HG02610 (cell line): ENCODE results near the gene STOML2.
A peak's percentile ranks its signal among the peaks of the same experiment; 100 is the strongest.

ENCODE experiments used
- ATAC-seq: cut with Tn5 transposase; IDR thresholded peaks from one replicate; pipeline ENCODE4 v1.9.1; 2021; ENCODE audit warnings: mild to moderate bottlenecking, moderate library complexity; ENCODE audit not compliant: unreplicated experiment

Gene STOML2

DNA sequence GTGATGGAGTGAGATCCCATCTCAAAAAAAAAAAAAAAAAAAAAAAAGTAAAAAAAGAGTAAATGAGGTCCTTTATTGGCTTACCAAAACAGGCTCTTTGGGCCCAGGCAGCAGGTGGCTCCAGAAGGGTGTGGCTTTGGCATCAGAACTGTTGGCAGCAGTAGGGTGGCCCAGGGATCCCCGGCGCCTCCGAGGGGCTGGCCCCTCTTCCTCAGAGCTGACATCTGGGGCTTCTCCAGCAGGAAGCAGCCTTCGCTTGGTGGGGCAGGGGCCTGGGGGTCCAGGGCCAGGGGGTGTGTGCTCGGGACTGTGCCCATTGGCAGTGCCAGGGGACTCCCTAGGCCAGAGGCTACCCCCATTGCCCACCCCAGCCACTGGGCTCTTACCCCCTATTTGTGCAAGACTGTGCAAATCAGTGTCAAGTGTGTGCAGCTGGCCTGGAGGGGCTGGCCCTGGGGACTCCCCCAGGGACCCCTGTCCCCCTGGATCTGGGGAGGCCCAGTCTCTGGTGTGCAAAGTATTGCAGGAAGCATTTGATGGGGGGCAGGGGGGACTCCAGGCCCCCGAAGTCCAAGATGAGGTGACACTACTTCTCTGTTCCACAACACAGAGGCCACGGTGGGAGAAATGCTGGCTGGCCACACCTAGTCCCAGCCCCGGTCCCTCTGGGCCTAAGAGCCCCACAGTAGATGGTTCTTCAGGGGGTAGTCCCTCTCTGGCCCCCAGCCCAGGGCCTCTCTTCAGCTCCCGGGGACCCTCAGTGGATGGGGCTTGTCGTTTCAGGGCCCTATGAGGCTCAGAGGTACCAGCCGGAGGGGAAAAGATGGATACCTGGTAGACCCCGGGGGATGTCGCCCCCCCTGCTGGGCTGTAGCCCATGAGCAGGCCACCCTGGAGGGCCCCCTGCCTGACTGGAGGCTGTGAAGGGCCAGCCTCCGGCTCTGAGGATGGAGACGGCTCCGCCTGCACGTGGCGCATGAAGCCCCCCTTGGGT lies 4.7 kb upstream of the STOML2 start:
- ATAC-seq = no peak

GRCh38 chr9:35106343-35106730 lies 3.4 kb upstream of the STOML2 start:
- no peak for ATAC-seq

- no peak for ATAC-seq
These were observed 2.8 kb upstream of the STOML2 start for GRCh38 chr9:35105571-35106342.

- no peak for ATAC-seq
These were observed 2.2 kb upstream of the STOML2 start for GRCh38 chr9:35105126-35105525.

DNA sequence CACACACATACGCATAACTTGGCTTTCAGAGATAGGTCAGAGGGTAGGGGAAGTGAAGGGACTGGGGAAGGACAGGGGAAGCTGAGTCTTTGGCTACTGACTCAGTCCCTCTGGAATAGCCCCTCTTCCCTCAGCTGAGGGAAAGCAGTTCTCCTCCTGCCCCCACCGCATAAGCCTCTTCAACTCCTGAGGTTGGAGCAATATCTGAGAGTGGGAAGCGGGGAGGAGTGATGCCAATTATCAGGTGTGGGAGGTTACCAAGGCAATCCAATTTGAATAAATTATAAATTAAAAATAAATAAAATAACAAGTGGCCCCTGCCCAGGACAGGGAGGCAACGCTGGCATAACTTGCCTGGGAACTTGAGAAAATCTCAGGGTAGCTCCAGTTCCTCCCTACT lies 1.7 kb upstream of the STOML2 start:
- ATAC-seq = no peak

- no peak for ATAC-seq
These were observed 795 bp upstream of the STOML2 start for GRCh38 chr9:35103660-35104191.

DNA sequence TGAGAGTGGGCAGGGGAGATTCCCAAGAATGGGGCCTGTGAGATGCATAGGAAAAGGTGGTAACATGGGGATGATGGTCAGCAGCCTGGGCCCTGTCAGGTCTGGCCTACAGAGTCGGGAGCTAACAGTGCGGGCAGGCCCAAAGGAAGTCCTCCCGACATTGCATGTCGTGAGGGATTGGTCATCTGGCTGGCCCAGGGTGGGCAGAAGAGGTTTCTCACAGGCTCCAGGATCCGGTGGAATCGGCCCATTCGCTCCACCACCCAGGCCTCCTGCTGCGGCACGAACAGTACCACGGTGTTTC lies 514 bp downstream of the STOML2 start:
- ATAC-seq = no peak

- no peak for ATAC-seq
These were observed 5.4 kb downstream of the STOML2 start for GRCh38 chr9:35097573-35097972.

DNA sequence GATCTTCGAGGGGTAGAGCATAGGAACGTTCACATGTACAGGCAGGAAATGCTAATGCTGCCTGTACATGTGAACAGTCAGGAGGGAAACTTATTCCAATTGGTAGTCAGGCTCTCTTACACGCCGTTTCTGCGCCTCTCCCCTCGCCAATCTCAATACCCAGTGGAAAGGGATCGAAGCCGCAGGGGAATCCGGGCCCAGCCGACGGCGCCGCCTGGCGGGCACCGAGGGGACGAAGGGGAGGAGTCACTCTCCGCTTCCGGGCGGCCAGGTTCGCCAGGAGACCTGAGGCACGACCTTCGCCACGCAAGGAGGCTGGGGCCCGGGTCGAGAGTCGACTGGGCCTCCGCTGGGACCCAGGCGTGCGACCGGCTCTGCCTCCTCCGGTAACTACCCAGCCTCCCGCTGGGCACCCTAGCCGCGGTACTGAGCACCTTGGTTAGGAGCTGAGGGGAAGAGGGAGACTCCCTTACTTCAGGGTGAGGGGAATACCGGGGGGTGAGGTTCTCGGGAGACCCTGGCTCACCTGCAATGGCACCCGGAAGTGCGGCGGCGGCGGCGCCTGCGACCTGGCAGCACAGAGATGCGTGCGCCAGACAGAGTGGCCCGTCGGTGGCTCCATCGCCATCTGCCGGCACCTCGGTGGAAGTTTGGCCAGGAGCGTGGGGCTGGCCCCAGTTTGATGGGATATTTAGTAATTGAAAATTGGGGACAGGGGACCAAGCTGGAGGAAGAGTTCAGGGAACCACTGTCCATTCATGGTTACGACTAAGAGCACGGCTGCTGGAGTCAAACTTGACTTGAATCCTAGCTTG lies 6.7 kb downstream of the STOML2 start, which contains the start of gene PIGO:
TSS of gene PIGO (minus strand) at position 557 of the 815 bp plus-strand sequence. CDS start 1,026 bp downstream, outside the sequence.
- peak; percentile 86 for ATAC-seq

DNA sequence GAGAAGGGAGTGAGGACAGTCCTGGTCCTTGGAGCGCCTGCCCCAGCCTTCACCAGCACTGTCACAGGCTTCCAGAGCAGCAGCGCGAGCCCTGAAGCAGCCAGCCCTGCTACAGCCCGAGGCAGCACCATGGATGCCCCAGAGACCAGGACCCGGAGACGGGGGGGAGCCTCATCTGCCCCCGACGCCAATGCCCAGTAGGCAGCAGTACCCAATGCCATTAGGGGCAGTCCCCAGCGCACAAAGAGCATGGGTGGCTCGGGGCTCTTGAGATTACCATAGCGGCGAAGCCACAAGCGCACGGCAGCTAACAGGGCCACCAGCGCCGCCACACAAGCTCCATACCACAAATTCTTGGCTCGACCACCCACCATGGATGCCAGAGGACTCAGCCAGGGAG lies 11.4 kb downstream of the STOML2 start:
- no peak for ATAC-seq

DNA sequence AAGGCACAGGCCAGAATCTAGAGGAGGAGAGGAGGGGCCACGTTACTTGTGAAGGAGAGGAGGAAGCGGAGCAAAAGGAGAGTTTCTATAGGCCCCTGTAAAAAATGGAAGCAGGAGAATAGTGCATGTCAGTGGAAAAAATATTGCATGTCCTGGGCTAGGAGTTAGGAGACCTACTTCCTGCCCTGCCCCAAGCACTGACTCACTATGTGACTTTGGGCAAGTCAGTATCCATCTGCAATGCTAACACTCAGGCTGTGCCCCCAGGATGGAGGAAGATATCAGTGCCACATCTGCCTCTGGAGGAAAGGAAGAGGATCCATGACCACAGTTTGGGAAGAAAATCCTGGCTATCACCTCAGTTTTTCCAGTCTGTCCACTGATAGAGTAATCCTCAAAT lies 13.5 kb downstream of the STOML2 start:
- ATAC-seq = no peak

DNA sequence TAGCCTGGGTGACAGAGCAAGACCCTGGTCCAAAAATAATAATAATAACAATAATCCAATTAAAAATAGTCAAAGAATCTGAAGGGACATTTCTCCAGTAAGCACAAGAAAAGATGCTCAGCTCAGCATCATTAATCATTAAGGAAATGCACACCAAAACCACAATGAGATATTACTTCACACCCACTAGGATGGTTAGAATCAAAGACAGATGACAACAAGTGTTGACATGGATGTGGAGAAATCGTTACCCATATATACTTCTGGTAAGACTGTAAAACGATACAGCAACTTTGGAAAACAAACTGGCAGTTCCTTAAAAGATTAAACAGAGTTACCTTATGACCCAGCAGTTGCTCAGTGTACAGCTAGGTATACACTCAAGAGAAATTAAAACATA lies 17.9 kb downstream of the STOML2 start:
- no peak for ATAC-seq

DNA sequence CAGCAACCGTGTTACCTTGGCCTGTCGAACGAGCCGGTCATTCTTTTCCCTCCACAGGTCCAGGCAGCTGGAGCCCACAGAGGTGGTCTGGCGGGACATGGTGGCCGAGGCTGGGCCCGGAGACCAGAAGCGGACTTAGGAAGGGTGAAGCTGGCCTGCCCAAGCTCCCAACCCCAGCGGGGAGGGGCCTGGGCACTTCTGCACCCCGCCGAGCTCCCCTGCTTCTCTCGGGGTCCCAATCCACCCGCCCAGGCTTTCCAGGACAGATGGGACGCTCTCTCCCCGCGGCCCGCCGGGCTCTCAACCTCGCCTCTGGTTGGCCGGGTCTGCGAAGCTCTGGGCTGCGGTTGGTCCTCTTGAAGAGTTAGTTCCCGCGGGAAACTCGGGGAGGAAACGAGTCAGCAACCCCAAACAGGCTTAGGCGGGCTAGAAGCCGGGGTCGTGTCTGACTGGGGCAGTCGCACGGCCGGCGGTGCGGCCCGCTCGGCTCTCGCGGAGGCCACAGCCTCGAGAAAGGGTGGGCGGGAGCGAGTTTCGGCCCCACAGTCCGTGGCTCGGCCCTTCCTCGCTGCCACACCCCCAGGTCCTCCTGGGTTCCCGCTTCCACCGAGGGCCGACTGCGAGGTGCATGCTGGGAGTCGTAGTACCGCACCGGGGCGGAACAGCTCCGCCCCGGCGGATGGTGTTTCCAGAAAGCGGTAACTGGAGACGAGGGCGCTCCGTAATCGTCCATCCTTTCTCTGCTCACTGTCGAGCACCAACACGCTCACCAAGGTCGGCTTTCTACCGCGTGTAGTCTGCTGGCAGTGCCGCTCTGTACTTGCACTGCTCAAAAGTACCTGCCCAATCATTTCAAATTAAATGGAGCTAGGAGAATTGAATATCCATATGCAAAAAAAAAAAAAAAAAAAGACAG lies 23.2 kb downstream of the STOML2 start, which contains the start of gene FANCG:
TSS of gene FANCG (minus strand) at position 517 of the 916 bp plus-strand sequence. CDS start at position 99, 418 bp downstream.
- peak; percentile 85 for ATAC-seq

DNA sequence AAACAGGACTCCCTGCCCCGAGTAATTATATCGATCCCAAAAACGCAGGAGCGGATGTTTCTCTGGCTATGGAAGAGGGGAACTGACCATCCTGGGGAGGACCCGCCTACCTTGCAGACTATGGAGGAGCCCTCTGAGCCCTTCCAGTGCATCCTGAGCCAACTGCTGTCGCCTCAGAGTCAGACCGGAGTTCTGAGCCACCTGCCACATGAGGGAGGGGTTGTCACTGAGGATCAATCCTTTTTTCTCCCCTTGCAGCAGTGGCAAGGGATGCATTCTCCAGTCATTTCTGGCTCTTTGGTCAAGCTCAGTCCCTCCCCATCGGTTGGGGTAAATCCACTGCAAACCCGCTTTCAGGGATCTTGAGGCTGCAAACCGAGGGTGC lies 23.9 kb downstream of the STOML2 start:
- ATAC-seq = no peak

GRCh38 chr9:35078066-35078465 lies 24.9 kb downstream of the STOML2 start:
- no peak for ATAC-seq

- no peak for ATAC-seq
These were observed 26.1 kb downstream of the STOML2 start for GRCh38 chr9:35076848-35077247.

DNA sequence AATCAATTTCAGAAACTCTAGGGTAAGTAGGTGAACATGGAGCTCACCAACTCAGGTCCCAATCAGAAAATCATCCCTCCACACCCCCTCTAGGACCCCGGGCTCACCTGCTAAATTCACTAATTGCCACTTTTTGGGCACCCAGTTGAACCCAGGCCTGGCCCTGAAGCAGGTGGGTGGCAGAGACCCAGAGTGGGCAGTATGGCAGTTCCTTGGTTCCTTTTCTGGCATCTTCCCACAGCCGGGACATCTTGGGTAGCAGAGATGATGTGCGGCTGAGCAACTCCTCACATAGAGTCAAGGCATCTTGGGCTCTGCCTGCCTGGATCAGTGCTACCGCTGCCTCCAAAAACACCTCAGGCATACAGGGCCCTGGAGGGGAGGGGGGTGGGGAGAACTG lies 27.6 kb downstream of the STOML2 start:
- no peak for ATAC-seq

DNA sequence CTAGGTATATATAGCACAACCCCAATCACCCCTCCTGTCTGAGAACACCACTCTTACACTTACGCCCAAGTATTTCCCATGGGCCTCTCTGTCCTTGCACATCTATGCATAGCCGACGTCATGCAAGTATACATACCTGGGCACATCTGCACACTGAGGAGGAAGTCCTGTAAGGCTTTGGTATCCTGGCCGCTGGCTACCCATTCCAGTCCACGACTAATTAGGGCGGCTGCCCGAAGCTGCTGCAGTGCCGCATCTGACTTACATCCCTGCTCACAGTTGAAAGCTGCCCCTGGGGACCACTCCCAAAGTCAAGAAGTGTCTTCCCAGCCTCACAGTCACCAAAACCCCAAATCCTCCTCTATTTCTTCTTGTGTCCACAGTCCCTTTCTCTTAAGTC lies 28.1 kb downstream of the STOML2 start:
- ATAC-seq = no peak

DNA sequence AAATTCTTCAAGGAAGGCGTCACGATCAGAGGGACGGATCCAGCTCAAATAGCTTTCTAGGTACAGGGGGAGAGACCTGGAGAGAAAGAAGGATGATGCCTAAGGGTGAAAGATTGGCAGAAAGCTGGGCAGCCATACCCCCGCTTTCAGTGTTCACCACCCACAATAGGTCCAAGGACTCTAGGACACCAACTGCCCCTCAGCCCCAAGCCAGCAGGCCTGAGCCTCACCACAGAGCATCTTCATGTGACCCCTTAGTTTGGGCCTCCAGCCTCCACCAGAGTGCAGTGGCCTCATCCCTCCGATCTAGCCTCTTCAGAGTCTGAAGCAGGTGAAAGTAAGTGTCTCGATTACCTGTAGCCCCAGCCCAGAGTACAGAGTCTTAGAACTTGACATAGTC lies 28.8 kb downstream of the STOML2 start:
- no peak for ATAC-seq

- no peak for ATAC-seq
These were observed 29.7 kb downstream of the STOML2 start for GRCh38 chr9:35073279-35073612.
